ES-I3 (cell line): Measurements from ENCODE around the gene ZFP3.
"Not testable (repeated sequence)": the region's sequence is repeated elsewhere in the genome, so short reads cannot be mapped to it uniquely, and the experiment has no call there.

Experiments used
- H3K36me3 ChIP-seq: 2 replicates; pipeline ENCODE4 v1.6.1; 2013; ENCODE audit warnings: mild to moderate bottlenecking, low read length, control low read depth, moderate library complexity; ENCODE audit not compliant: insufficient read depth
- H3K4me1 ChIP-seq: 2 replicates; pipeline ENCODE4 v1.6.1; 2013; ENCODE audit warnings: mild to moderate bottlenecking, control low read depth, low read length; ENCODE audit not compliant: insufficient read depth
- H3K9ac ChIP-seq: 2 replicates; pipeline ENCODE4 v1.6.1; 2013; ENCODE audit warnings: low read depth, mild to moderate bottlenecking, low read length, moderate library complexity
- H3K9me3 ChIP-seq: 2 replicates; pipeline ENCODE4 v1.6.1; 2013; ENCODE audit warnings: mild to moderate bottlenecking, low read length, moderate library complexity; ENCODE audit not compliant: control insufficient read depth, insufficient read depth

The ZFP3 gene

GRCh38 chr17:5078106-5079028 lies at the start of gene ZFP3:
Gene ZFP3 (plus strand): TSS chr17:5078467. CDS start chr17:5091505, 13,038 bp downstream.
- Histone ChIP-seq H3K9ac (peak within 1 kb of the TSS; percentile 51), H3K9me3 (no peaks in the 10 kb centered on the region), H3K36me3 (no peaks in the 10 kb centered on the region), H3K4me1 (peaks cover 6% of the 10 kb centered on the region)

DNA sequence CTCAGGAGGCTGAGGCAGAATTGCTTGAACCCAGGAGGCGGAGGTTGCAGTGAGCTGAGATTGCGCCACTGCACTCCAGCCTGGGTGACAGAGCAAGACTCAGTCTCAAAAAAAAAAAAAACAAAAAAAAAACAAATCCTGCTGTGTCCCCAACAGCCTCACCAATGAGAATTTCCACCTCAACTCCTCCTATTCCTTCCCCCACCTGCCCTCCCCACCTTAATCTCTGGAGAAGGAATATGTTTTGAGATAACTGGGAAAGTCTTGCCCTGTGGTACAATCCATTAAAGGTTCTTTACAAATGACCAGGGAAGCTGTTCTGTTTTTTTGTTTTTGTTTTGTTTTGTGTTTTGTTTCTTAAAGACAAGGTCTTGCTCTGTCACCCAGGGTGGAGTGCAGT lies 48.1 kb upstream of the ZFP3 start:
- H3K4me1 ChIP-seq, H3K36me3 ChIP-seq, H3K9ac ChIP-seq, H3K9me3 ChIP-seq: not testable (repeated sequence)

DNA sequence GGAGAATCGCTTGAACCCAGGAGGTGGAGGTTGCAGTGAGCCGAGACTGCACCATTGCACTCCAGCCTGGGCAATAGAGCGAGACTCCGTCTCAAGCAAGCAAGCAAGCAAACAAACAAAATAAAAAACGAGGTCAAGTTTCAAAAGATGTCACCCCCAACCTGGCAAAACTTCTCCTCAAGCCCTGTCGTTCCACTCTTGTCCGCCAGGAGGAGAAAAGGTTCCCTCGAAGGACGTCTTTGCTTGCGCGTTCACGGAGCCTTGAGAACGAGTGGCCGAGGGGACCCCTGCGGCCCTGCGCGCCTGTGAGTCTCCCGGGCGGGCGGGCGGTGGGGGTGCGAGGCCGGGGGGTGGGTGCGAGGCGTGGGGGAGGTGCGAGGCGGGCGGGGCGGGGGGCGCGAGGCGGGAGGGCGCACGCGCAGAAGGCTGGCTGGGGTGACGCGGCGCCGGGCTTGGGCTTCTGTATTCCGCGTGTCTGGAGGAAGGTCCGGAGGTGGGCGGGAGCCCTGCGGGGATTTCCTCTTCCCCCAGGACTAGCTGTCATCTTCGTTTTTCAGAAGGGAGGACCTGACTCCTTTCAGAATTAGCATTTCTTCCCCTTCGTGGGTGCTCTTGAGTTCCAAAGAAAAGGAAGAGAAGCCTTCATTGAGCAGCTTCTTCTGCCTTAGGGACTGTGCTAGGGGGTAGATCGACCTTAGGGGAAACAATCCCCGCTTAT lies 46.7 kb upstream of the ZFP3 start:
- peak overlapping the region; percentile 58 for H3K9ac ChIP-seq
- H3K9me3 ChIP-seq, result no peaks in the 10 kb centered on the region
- H3K36me3 ChIP-seq, result no peaks in the 10 kb centered on the region
- H3K4me1 ChIP-seq, result no peaks in the 10 kb centered on the region

DNA sequence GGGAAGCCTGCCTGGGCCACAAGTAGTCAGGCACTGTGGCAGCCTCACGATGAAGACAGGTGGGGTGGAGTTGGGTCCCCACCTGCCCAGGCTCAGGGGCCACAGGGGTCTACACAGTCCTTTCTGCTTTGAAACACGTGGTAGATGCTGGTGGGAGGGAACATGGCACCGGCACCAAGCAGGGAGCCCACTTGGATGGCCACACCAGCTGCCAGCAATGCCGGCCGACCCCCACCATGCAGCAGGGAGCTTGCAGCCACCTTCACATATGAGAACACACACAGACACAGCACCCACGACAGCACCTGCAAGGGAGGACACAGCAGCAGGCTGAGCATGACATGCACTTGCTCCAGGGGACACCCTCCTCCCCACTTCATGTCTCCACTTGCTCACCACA lies 45.4 kb upstream of the ZFP3 start:
- no peak overlapping the region for H3K9ac ChIP-seq
- no peaks in the 10 kb centered on the region for H3K9me3 ChIP-seq
- no peaks in the 10 kb centered on the region for H3K4me1 ChIP-seq
- no peaks in the 10 kb centered on the region for H3K36me3 ChIP-seq

DNA sequence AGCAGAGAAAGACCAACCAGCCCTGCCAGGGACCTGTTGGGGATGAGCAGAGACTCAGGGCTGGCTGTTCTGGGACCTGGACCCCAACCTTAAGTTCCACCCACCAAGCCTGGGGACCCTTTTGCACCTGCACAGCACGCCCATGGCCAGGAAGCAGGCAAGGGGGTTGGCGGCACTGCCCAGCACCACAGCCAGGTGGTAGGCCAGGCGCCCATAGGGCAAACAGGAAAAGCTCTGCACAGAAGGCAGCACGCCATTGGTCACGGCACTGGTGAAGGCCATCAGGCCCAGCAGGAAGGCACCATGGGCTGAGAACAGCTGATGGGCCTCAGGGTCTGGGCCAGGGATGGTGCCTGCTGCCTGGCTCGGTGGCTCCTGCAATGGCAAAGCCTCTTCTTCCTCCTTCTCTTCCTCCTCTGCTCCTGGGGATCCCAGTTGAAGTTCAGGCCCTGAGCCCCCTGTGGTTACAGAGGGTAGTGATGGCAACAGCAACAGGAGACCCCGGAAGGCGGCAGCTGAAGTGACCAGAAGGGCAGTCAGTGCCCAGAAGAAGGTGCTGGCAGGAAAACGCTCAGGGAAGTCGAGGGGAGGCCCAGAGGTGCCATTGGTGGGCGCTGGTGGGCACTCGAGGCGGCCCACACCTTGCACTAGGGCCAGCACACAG lies 44.8 kb upstream of the ZFP3 start:
- no peak overlapping the region for H3K9ac ChIP-seq
- no peaks in the 10 kb centered on the region for H3K9me3 ChIP-seq
- no peaks in the 10 kb centered on the region for H3K4me1 ChIP-seq
- no peaks in the 10 kb centered on the region for H3K36me3 ChIP-seq

DNA sequence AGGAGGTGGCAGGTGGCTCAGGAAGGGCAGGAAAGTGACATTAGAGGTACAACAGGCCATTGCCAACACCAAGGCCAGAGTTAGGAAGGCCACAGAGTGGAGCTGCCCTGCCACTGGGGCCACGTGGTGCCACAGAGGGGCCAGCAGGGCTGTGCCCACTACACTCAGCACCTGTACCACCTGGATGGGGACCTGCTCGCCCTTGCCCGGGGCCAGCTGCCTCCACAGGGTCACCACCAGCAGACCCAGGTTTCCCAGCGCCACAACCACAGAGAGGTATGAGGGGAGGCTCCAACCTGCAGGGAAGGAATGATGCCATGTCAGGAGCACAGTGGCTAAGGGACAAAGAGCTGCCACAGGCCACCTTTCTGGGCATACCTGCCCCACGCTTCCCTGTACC lies 44.2 kb upstream of the ZFP3 start:
- Histone ChIP-seq H3K9me3 (no peaks in the 10 kb centered on the region), H3K36me3 (no peaks in the 10 kb centered on the region), H3K4me1 (no peaks in the 10 kb centered on the region), H3K9ac (peak overlapping the region; percentile 21; the same call in 1 of the 2 replicates)

DNA sequence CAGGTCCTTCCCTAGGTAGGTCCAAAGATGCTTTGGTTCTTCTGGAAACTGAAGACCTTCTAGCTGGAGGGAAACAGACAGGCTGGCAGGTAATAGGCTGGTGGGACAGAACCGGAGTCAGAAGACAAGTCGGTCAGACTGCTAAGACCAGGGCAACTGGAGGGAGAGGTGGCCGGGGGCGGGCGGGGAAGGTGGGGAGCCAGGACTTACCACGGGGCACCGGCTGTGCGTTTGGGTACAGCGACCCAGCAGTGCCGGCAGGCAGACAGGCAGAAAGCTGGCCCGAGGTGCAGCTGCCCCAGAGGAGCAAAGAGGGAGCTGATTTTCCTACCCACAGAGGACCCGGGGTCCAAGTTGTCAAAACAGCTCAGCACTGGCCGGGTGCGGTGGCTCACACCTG lies 43.6 kb upstream of the ZFP3 start:
- H3K9me3 ChIP-seq, result no peaks in the 10 kb centered on the region
- H3K4me1 ChIP-seq, result no peaks in the 10 kb centered on the region
- peak overlapping the region; percentile 71; the same call in 1 of the 2 replicates for H3K9ac ChIP-seq
- H3K36me3 ChIP-seq, result no peaks in the 10 kb centered on the region

- Histone ChIP-seq H3K9me3 (no peaks in the 10 kb centered on the region), H3K9ac (peak within 1 kb of the TSS; percentile 71; the same call in 1 of the 2 replicates), H3K36me3 (no peaks in the 10 kb centered on the region), H3K4me1 (no peaks in the 10 kb centered on the region)
These were observed 43.0 kb upstream of the ZFP3 start, which contains the start of gene SLC52A1 for GRCh38 chr17:5035315-5035714. Gene SLC52A1 (minus strand): TSS chr17:5035426. CDS start chr17:5034606, 820 bp downstream.

DNA sequence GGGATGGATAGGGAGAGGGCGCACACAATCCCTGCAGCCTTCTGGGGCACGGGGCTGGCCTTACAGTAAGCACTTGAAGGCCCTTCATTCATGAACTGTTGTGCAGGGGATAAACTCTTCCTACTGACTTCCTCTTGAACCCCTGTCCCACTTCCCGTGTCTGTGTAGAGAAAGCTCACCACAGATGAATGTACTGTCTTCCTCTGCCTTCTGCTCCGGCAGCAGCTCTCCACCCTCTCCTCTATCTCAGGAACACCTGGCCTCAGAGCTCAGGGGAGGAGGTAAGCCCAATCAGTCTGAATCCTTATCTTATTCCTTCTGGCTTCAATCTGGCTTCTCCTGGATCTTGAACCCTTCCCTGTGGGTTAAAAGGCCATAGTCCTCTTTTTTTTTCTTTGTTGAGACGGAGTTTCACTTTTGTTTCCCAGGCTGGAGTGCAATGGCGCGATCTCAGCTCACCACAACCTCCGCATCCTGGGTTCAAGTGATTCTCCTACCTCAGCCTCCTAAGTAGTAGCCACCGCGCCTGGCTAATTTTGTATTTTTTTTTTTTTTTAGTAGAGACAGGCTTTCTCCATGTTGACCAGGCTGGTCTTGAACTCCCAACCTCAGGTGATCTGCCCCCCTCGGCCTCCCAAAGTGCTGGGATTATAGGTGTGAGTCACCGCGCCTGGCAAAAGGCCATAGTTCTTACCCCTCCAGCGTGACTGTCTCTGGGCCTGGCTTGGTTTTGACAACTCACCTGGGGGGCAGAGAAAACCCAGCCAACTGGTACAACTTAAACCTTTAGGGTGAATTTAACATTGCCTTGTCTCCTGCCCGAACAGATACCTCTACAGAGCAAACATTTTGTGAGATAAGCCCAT lies 35.9 kb upstream of the ZFP3 start:
- Histone ChIP-seq H3K9me3 (no peaks in the 10 kb centered on the region), H3K9ac (no peak overlapping the region), H3K4me1 (no peaks in the 10 kb centered on the region), H3K36me3 (no peaks in the 10 kb centered on the region)

DNA sequence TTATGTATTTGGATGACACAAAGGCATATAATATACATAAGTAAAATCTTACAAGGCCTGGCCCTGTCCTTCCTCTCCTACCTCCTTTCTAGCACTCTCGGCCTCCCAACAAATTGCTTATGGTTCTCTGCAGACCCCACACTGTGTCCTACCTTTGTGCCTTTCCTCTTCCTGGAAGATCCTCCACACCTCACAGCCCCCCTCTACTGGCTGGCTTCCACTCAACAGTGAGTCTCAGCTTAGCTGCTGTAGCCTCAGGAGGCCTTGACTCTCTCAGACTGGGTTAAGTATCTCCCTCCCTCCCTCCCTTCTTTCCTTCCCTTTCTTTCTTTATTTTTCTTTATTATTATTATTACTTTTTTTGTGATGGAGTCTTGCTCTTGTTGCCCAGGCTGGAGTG lies 34.7 kb upstream of the ZFP3 start:
- no peak overlapping the region for H3K9ac ChIP-seq
- no peaks in the 10 kb centered on the region for H3K9me3 ChIP-seq
- no peaks in the 10 kb centered on the region for H3K36me3 ChIP-seq
- H3K4me1 ChIP-seq, result no peaks in the 10 kb centered on the region

DNA sequence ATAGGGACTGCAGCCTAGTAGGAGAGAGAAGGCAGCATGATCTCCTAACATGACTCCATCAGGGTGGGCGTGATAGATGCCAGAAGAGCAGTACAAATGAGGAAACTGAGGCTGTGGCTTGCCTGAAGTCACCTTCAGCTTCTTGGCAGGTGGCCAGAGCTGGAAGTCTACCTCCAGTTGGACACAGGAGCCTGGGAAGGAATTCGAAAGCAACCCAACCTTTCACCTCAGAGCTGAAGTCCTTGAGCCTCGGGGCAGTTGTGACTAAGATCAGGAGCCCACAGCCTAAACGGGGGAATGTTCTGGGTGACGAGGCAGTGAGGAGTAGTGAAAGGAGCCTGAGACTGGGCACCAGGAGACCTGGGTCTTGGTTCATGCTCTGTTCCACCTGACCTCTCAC lies 33.6 kb upstream of the ZFP3 start:
- H3K4me1 ChIP-seq, result no peaks in the 10 kb centered on the region
- no peaks in the 10 kb centered on the region for H3K36me3 ChIP-seq
- H3K9ac ChIP-seq, result no peak overlapping the region
- no peaks in the 10 kb centered on the region for H3K9me3 ChIP-seq

DNA sequence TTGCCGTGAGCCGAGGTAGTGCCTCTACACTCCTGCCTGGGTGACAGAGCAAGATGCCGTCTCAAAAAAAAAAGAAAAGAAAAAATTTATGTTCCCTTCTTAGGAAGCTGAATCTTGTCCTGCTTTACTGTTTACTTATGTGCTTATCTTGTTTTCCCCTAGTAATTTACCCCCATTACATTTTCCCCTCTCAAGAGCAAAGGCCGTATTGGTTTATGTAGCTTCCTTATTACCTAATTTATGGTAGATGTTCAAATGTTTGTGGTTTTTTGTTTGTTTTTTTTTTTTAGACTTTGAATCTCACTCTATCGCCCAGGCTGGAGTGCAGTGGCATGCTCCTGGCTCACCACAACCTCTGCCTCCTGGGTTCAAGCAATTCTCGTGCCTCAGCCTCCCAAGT lies 32.8 kb upstream of the ZFP3 start:
- H3K4me1 ChIP-seq, result no peaks in the 10 kb centered on the region
- no peaks in the 10 kb centered on the region for H3K9me3 ChIP-seq
- no peaks in the 10 kb centered on the region for H3K36me3 ChIP-seq

GRCh38 chr17:5047446-5047845 lies 30.8 kb upstream of the ZFP3 start:
- Histone ChIP-seq H3K36me3 (no peaks in the 10 kb centered on the region), H3K4me1 (no peaks in the 10 kb centered on the region), H3K9ac (no peak overlapping the region), H3K9me3 (no peaks in the 10 kb centered on the region)

More for the DNA sequence above, 32.8 kb upstream of the ZFP3 start:
- no peak overlapping the region for H3K9ac ChIP-seq
